GOT3 (cell line): Measurements from ENCODE around the gene ZNF695.
"Not testable (repeated sequence)": the region's sequence is repeated elsewhere in the genome, so short reads cannot be mapped to it uniquely, and the experiment has no call there.

Experiments
- DNase-seq: peaks from one replicate; lab custom pipeline; 2025; ENCODE audit warnings: mixed read lengths; lab: John Stamatoyannopoulos, UW

The ZNF695 gene

DNA sequence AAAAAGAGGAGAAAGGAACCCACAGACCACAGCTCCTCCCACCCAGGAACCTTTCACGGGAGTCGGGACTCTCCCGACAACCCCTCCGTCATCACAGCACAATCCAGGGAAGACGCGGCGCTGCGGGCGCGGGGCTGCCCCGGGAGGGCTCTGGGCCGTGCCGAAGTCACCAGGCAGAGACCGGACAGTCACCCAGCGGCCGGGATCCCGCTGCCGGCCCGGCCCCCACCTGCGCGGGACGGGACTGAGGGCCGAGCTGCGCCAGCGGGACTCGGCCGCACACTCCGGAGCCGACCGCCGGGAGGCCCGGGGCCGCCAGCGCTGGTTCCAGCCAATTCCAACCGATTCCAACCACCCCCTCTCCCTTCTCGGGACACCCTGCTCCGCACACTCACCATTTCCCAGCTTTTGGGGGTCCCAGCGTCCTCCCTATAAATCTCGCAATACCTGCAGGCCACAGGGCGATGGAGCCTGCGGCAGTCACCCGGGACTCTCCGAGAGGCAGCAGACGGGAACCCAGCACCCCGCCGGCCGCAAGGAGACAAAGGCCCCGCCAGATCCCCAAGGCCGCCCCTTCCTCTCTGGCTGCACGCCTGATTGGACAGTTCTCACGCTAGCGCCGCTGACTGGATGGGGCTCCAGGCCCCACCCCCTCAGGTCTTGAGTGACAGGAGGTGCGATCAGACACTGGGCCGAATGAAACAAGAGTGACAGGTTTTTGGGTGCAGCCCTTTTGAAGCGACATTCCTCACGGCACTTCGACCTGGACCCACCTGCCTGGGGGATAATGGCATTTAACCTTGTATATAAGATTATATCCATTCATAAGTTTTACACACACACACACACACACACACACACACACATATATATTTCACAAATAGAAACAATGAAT is at the start of gene ZNF695:
Gene ZNF695 (minus strand): TSS at position 547 of the 895 bp plus-strand sequence. CDS start 149 bp downstream, at position 398.
- peak; percentile 96 for DNase-seq

DNA sequence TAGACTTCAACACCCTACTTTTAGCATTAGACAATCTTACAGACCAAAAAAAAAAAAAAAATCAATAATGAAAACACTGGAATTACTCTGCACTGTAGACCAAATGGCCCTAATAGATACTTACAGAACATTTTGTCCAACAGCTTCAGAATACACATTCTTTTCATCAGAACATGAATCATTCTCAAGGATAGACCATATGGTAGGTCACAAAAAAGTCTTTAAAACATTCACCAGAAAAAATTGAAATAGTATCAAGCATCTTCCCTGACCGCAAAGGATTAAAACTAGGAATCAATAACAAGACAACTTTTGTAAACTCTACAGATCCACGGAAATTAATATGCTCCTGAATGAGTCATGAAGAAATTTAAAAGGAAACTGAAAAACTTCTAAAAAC is 48.2 kb upstream of the ZNF695 start:
- DNase-seq: no peak

DNA sequence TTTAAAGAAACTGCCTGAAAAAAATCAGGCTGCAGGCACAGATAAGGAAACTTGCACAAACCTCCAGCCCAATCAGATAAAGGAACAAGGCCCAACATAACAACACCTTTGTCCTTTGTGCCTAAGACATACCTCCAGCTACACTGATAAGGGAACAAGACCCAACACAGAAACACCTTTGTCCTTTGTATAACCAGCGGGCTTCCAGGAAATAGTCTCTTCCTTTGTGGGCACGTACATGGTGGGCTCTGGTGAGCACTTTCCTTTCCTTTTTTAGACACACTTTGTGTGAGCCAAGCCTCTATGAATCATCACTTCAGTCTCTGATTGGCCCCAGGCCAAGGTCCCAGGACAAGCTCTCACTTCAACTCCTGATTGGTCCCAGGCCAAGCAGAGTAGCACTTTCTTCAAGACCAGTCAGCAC is 47.1 kb upstream of the ZNF695 start:
- no peak for DNase-seq

DNA sequence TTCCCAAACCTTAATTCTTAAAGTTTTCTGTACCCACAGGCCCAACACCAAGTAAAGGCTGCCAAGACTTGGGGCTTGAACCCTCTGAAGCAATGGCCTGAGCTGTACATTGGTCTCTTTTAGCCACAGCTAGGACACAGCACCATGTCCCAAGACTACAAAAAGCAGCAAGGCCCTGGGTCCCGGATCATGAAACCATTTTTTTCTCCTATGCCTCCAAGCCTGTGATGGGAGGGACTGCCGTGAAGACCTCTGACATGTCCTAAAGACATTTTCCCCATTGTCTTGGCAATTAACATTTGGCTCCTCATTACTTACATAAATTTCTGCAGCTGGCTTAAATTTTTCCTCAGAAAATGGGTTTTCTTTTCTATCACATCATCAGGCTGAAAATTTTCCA is 39.8 kb upstream of the ZNF695 start:
- DNase-seq: no peak

DNA sequence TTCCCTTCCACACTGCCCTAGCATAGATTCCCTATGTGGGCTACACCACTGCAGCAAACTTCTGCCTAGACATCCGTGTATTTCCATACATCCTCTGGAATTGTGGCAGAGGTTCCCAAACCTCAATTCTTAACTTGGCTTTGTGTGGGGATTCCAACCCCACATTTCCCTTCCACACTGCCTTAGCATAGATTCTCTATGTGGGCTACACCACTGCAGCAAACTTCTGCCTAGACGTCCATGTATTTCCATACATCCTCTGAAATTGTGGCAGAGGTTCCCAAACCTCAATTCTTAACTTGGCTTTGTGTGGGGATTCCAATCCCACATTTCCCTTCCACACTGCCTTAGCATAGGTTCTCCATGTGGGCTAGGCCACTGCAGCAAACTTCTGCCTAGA is 39.4 kb upstream of the ZNF695 start:
- no peak for DNase-seq

DNA sequence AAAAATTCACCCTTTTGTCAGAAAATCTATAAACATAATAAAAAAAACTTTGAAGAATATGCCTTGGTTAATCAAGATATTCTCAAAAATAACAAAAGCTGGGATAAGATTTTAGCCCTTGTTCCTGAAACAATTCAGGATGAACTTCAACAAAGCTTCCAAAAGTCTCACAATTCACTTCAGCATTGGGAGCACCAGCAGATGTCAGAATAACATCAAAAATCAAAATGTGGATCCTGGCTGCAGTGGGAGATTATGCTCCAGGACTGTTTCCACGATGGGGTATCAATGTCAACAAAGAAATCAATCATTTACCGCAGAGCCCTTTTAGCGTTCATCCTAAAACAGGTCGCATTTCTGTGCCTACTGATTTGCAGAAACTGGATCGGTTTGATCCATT is 35.5 kb upstream of the ZNF695 start:
- no peak for DNase-seq

DNA sequence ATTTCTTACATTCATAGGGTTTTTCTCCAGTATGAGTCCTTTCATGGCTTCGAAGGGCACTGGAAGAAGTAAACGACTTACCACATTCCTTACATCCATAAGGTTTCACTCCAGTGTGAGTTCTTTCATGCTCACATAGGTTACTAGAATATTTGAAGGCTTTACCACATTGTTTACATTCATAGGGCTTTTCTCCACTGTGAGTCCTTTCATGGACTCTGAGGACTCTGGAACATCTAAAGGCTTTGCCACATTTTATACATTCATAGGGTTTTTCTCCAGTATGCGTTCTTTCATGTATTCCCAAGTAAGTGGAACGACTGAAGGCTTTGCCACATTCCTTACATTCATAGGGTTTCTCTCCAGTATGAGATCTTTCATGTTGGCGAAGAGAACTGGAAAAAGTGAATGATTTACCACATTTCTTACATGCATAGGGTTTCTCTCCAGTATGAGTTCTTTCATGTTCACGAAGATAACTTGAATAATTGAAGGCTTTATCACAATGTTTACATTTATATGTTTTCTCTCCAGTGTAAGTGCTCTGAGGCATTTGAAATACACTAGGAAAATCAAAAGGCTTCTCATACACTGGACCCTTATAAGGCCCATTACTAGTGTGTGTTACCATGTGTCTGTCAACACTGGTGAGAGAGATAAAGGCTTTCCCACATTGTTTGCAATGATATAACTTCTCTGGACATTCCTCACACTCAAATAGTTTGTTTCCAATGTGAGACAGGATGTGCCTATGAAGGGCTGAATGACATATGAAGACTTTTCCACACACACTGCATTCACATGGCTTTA is 29.9 kb upstream of the ZNF695 start:
- no peak for DNase-seq

DNA sequence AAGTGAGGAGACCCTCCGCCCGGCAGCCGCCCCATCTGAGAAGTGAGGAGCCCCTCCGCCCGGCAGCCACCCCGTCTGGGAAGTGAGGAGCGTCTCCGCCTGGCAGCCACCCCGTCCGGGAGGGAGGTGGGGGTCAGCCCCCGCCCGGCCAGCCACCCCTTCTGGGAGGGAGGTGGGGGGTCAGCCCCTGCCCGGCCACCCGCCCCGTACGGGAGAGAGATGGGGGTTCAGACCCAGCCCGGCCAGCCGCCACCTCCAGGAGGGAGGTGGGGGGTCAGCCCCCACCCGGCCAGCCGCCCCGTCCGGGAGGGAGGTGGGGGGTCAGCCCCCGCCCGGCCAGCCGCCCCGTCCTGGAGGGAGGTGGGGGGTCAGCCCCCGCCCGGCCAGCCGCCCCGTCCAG is 24.4 kb upstream of the ZNF695 start:
- DNase-seq: not testable (repeated sequence)

DNA sequence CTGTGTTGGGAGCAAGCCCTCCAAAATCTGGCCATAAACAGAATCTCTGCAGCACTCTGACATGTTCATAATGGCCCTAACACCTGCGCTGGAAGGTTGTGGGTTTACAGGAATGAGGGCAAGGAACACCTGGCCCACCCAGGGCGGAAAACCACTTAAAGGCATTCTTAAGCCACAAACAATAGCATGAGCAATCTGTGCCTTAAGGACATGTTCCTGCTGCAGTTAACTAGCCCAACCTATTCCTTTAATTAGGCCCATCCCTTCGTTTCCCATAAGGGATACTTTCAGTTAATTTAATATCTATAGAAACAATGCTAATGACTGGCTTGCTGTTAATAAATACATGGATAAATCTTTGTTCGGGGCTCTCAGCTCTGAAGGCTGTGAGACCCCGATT is 16.8 kb upstream of the ZNF695 start:
- DNase-seq: not testable (repeated sequence)

DNA sequence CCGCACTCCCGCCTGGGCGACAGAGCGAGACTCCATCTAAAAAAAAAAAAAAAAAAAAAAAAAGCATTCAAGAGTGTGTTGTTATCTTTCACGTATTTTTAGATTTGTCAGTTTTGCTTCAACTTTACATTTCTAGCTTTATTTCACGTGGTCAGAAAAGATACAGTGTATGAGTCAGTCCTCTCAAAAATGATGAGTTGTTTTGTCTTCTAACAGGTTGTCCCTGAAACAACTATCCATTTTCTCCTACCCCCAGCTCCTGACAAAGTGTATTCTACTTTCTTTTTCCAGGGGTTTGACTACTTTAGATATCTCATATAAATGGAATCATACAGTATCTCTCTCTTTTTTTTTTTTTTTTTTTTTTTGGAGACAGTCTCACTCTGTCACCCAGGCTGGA is 5.5 kb upstream of the ZNF695 start:
- no peak for DNase-seq

DNA sequence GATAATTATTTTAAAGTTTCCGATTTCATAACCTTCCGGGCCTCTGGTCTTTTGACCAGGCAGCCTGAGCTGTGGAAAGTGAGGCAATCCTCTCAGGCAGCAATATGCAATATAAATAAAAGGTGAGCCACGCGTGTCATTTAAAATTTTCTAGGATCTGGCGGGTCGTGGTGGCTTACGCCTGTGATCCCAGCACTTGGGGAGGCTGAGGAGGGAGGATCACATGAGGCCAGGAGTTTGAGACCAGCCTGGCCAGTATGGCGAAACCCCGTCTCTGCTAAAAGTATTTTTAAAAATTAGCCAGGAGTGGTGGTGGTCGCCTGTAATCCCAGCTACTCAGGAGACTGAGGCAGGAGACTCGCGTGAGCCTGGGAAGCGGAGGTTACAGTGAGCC is 546 bp upstream of the ZNF695 start:
- DNase-seq: no peak

DNA sequence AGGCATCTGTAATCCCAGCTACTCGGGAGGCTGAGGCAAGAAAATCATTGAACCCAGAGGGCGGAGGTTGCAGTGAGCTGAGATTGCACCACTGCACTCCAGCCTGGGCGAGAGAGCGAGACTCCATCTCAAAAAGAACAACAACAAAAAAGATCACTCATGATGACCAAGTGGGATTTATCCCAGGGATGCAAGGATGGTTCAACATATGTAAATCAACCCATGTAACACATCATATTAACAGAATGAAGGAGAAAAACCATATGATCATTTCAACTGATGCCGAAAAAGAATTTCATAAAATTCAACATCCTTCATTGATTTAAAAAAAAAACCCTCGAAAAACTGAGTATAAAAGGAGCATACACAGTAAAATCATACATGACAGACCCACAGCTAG is 3.8 kb downstream of the ZNF695 start:
- DNase-seq: not testable (repeated sequence)

DNA sequence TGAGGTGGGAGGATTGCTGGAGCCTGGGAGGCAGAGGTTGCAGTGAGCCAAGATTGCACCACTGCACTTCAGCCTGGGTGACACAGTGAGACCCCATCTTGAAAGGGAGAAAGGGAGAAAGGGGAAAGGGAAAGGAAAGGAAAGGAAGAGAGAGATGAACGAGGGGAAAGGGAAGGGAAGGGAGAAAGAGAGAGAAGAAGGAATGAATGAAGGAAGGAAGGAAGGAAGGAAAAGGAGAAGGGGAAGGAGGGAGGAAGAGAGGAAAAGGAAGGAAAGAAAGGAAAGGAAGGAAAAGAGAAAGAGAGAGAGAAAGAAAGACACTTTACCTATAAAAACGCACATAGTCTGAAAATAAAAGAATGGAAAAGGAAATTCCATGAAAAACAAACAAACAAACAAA is 18.0 kb downstream of the ZNF695 start:
- no peak for DNase-seq

DNA sequence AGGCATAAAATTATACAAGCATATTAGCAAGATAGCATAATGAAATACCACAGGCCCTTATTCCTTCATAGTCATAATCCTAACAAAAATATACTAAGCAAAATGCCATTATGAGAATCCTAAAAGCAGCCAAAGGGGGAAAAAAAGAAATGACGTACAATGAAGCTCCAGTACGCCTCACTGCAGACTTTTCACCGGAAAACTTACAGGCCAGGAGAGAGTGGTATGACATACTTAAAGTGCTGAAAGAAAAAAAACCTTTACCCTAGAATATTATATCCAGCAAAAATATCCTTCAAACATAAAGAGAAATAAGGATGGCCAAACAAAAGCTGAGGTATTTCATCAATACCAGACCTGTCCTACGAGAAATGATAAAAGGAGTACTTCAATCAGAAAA is 19.5 kb downstream of the ZNF695 start:
- no peak for DNase-seq

DNA sequence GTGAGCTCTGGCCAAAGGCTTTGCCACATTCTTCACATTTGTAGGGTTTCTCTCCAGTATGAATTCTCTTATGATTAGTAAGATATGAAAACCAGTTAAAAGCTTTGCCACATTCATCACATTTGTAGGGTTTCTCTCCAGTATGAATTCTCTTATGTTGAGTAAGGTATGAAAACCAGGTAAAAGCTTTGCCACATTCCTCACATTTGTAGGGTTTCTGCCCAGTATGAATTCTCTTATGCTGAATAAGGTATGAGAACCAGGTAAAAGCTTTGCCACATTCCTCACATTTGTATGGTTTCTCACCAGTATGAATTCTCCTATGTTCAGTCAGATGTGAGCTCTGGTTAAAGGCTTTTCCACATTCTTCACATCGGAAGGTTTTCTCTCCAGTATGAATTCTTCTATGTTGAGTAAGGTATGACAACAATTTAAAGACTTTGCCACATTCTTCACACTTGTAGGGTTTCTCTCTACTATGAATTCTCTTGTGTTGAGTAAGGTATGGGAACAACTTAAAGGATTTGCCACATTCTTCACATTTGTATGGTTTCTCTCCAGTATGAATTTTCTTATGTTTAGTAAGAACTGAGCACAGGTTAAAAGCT is 20.7 kb downstream of the ZNF695 start:
- no peak for DNase-seq

DNA sequence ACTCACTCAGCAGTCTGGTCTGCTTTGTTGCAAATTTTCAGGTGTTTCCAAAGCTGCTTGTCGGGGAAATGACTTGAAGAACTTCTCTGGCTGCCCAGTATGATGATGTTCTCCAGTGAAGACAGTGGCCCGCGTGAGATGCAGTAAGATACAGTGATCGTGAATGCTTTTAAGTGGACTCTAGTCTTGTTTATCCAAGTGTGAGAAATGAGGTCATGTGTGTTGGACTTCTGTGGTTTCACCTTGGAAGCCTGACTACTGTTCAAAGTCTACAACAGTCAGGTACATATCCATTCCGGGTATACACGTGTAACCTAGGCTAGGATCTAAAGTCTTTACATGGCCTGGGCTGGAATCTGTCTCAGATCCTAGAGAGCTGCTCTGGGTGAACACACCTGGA is 29.1 kb downstream of the ZNF695 start:
- no peak for DNase-seq

DNA sequence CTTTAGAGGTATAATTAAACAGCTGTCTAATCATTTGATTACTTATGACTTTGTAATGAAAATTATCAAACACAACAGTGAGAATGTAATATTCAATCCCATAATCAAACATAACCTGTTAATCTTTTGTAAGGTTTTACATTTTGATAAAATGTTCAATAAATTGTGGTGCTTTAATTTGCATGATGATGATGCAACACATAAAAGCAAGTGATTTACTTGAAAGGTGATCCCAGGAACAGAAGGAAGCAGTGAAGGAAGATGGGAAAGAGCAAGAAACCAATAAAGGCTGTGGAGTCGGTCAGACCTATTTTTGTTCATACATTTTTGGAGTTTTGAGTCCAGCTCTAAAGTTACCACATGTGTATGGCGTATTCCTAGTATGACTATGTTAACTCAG is 29.6 kb downstream of the ZNF695 start:
- no peak for DNase-seq

DNA sequence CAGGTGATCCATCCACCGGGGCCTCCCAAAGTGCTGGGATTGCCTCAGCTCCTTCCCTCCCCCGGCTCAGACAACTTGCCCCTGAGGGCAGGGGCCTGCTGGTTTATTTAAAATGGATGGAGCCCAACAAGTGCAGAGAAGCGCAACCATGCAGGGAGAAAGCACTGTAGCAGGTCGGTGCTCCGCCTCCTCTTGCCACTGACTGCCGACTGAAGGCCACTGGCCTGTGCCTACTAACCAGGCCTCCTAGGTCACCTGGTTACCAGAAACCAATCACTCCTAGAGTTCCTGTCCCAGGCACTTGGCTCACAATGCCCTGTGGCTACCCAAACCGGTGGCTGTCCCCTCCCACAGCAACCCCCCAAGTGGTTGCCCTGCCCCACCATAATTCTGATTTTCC is 35.9 kb downstream of the ZNF695 start:
- DNase-seq: no peak

DNA sequence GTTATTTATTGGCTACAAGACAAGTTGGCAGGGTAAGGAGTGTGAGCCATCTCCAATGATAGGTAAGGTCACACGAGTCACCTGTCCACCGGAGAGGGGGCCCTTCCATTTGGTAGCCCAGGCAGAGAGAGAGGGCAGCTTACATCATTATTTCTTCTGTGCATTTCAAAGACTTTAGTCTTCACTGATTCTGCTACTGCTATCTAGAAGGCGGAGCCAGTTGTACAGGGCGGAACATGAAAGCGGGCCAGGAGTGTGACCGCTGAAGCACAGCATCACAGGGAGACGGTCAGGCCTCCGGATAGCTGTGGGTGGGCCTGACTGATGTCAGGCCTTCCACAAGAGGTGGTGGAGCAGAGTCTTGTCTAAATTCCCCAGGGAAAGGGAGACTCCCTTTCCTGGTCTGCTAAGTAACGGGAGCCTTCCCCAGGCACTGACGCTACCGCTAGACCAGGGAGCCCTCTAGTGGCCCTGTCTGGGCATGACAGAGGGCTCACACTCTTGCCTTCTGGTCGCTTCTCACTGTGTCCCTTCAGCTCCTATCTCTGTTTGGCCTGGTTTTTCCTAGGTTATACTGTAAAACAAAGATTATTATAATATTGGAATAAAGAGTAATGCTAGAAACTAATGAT is 36.7 kb downstream of the ZNF695 start:
- DNase-seq: peak; percentile 86

DNA sequence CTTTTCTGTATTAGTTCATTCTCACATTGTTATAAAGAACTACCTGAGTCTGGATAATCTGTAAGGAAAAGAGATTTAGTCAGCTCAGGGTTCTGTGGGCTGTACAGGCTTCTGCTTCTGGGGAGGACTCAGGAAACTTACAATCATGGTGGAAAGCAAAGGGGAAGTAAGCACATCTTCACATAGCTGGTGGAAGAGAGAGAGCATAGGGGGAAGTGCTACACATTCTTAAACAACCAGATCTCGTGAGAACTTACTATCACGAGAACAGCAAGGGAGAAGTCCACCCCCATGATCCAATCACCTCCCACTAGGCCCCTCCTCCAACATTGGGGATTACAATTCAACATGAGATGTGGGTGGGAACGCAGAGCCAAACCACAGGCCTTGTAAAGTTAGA is 38.2 kb downstream of the ZNF695 start:
- DNase-seq: no peak

DNA sequence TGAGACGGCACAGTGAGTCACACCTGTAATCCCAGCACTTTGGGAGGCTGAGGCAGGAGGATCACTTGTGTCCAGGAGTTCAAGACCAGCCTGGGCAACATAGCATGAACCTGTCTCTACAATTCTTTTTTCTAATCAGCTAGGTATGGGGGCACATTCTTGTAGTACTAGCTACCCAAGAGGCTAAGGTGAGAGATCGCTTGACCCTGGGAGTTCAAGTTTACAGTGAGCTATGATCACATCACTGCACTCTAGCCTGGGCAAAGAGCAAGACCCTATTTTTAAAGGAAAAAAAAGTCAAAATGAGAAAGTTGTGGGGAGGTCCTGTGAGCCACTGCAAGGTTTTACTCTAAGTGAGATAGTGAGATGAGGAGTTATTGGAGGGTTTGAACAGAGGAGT is 41.4 kb downstream of the ZNF695 start:
- DNase-seq: no peak
